Right atrium auricular region (tissue), 2 donors: ENCODE results near the gene RASSF4. TPM values are rescaled to one million over a fixed set of nuclear protein-coding genes. Genes with fewer than 3 reads are reported as not detected.

Experiments used
- DNase-seq: peaks from one replicate; pipeline ENCODE4 v3.0.0-alpha.2; 2019; ENCODE audit warnings: low spot score
- H3K27ac ChIP-seq, 2 donors: fragments of 200-600 bp; sonication (generic); 1 replicate in 1 of 2; 2 replicates in 1 of 2; pipeline ENCODE4 v1.5.1; 2016 to 2019
- H3K27me3 ChIP-seq, 2 donors: fragments of 200-600 bp; sonication (generic); one replicate each; pipeline versions ENCODE4 v1.5.1 to v1.6.0; 2017 to 2019
- H3K36me3 ChIP-seq: fragments of 200-600 bp; sonication (generic); one replicate; pipeline ENCODE4 v1.5.1; 2016
- H3K4me1 ChIP-seq, 2 donors: fragments of 200-600 bp; sonication (generic); one replicate each; pipeline versions ENCODE4 v1.5.1 to v1.6.0; 2017 to 2019
- H3K4me3 ChIP-seq, 2 donors: fragments of 200-600 bp; sonication (generic); 1 replicate in 1 of 2; 2 replicates in 1 of 2; pipeline ENCODE4 v1.5.1; 2017 to 2019; ENCODE audit warnings: mild to moderate bottlenecking in 1 of 2, moderate library complexity in 1 of 2
- H3K9me3 ChIP-seq, 2 donors: fragments of 200-600 bp; sonication (generic); one replicate each; pipeline ENCODE4 v1.5.1; 2019
- CTCF ChIP-seq, 2 donors: fragments of 200-600 bp; sonication (generic); IDR thresholded peaks; one replicate each; pipeline ENCODE4 v1.5.1; 2019; ENCODE audit warnings: antibody characterized with exemption in 2 of 2
- total RNA-seq, 2 donors: library from RNA; depleted of rRNA; stranded (reverse); fragments of >200 nt; gene quantifications; one replicate each; pipeline ENCODE4 v1.1.0, GENCODE V29; 2016

The RASSF4 gene
- total RNA-seq, 2 donors from 2014 or later, result 43.3 to 43.4 TPM

- Histone ChIP-seq H3K27ac (peak overlapping the region; percentile 92 to 96), H3K36me3 (peaks cover 55% of the 10 kb centered on the region), H3K27me3 (no peaks in the 10 kb centered on the region), H3K4me1 (peaks cover 7 to 78% of the 10 kb centered on the region in 2 donors), H3K9me3 (no peaks in the 10 kb centered on the region), H3K4me3 (no peak overlapping the region)
- DNase-seq, result no peak
- TF ChIP-seq CTCF (IDR thresholded peaks at IDR 0.05), result no peak
Observed at GRCh38 chr10:44992732-44993225, 33.2 kb downstream of the RASSF4 start.

GRCh38 chr10:44993226-44993921, 33.8 kb downstream of the RASSF4 start:
- peaks cover 50% of the 10 kb centered on the region for H3K36me3 ChIP-seq

DNA sequence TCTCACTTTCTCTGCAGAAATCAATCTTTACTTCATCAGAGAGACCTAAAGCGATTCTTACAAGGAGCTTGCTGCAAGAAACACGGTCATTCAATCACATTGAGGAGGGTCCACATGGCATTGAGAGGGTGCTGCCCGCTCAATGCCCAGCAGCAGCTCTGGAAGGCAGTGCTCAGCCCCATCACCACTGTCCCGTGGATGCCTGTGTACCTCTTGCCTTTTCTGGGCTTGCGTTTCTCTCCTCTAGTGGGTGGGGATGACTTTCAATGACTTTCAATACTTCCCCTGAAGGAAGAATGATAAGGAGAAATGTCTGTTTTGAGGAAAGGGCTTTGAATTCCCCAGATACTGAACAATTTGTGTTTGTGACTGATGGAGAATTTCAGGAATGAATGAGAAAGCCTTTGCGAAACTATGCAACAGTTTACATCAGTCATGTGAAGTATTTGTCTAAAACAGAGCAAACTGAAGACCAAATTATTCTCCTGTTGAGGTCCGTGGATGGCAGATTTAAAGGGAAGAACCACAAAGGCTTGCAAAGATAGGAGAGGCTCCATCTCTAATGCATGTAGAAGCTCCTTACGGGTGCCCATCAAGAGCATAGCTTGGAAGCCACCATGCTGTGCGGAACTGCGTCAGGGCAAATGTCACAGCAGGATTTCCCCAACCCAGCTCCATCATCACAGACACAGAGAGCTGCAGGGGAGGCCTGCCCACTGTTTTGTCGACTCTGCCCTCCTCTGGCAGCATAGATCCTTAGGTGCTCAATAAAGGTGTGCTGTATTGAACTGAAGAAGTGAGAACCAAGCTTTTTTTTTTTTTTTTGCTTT, 34.5 kb downstream of the RASSF4 start:
- Histone ChIP-seq H3K4me3 (no peak overlapping the region), H3K27me3 (no peaks in the 10 kb centered on the region), H3K36me3 (peaks cover 47% of the 10 kb centered on the region), H3K4me1 (peaks cover 7 to 90% of the 10 kb centered on the region in 2 donors), H3K9me3 (no peaks in the 10 kb centered on the region), H3K27ac (peak overlapping the region; percentile 92 to 96)
- TF ChIP-seq CTCF (IDR thresholded peaks at IDR 0.05), result no peak
- DNase-seq, result no peak

More at GRCh38 chr10:44993226-44993921, 33.8 kb downstream of the RASSF4 start:
- no peak for TF ChIP-seq CTCF (IDR thresholded peaks at IDR 0.05)
- DNase-seq, result peak; percentile 56
- no peak overlapping the region for H3K4me3 ChIP-seq
- no peaks in the 10 kb centered on the region for H3K9me3 ChIP-seq
- H3K27me3 ChIP-seq, result no peaks in the 10 kb centered on the region
- H3K27ac ChIP-seq, result peak overlapping the region; percentile 92 to 96
- H3K4me1 ChIP-seq, result peaks cover 7 to 84% of the 10 kb centered on the region in 2 donors

DNA sequence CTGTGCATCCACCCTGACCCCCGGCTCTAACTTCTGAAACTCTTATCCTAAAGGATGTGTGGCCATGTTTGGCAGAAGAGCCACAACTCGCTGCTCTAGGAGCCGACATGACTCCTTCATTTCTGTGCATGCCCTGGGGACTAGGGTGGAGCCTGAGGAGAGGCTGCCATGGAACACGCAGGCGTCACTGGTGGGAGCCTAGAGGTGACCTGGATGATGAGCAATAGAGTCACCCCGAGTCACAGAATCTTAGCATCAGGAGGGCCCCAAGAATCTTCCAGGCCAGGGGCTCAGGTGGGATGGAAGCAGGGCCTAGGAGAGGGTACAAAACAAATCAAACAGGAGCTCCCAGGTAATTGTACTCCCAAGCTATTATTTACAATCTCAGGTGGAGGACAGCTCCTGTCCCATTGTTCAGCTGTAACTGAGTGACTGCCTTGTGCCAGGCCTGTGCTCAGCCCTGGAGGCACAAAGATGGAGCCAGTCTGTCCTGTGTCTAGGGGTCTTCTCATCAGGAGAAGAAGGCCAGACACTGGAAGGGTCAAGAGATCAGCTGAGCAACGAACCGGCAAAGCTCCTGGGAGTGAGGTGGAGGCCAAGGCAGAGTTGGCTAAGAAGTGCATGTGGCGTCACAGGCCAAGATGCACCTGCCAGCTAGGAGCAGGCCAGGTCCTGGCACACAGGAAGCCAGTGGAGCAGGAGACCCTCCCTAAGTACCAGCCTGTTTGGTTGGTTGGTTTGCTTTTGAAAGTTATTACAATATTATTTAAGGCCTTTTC, 35.3 kb downstream of the RASSF4 start:
- peaks cover 41% of the 10 kb centered on the region for H3K36me3 ChIP-seq
- peaks cover 7 to 92% of the 10 kb centered on the region in 2 donors for H3K4me1 ChIP-seq
- H3K9me3 ChIP-seq, result no peaks in the 10 kb centered on the region
- no peak for TF ChIP-seq CTCF (IDR thresholded peaks at IDR 0.05)
- H3K27ac ChIP-seq, result peak overlapping the region; percentile 92 to 96
- H3K4me3 ChIP-seq, result no peak overlapping the region
- DNase-seq, result no peak
- H3K27me3 ChIP-seq, result no peaks in the 10 kb centered on the region

DNA sequence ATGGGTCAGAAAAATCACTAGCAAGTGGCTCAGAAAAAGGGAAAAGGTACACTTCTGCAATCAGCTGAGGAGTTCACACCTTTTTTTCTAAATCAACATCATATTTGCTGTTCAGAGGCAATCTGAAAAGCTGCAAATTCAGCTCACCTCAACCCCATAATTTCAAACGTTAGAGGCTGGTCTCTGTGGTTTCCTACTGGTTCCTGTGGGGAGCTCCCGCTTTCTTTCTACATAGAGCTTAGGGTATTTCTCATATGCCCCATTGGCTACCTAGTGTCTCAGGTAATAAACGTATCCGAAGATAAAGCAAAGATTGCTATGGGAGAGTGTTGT, 35.9 kb downstream of the RASSF4 start:
- Histone ChIP-seq H3K4me1 (peaks cover 7 to 92% of the 10 kb centered on the region in 2 donors), H3K27me3 (no peaks in the 10 kb centered on the region), H3K27ac (peak overlapping the region; percentile 92 to 96), H3K36me3 (peaks cover 40% of the 10 kb centered on the region), H3K9me3 (no peaks in the 10 kb centered on the region), H3K4me3 (no peak overlapping the region)
- TF ChIP-seq CTCF (IDR thresholded peaks at IDR 0.05), result no peak
- no peak for DNase-seq
